ENCODE measurements around the gene SUPT3H. TPM values are rescaled to one million over a fixed set of nuclear protein-coding genes. Genes with fewer than 3 reads are reported as not detected.
A peak's percentile ranks its signal among the peaks of the same experiment; 100 is the strongest.

SUPT3H gene
- polyA plus RNA-seq, 5 donors = 24.5 to 29.5 (median 26.6) TPM

GRCh38 chr6:44841829-44842228, 535.9 kb downstream of the SUPT3H start:
- no peak for DNase-seq

- DNase-seq = no peak
Observed at GRCh38 chr6:44837741-44838140, 540.0 kb downstream of the SUPT3H start.

DNA sequence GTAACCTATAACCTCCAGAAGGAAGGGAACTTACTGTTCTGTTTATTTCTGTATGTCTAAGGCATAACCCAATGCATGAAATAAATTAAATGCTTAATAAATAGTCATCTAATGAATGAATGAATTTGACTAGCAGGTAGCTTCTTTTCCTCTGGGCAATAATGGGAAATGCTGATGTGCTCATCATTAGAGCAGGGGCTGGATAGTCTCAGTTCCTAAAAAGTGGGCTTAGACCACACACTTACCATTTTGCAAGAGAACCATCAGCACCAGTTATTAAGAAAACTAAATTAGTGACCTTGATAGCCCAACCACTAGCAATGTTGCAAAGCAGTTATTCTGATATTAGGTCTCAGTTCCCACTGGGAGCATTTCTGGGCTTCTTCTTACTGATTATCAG, 540.5 kb downstream of the SUPT3H start:
- no peak for DNase-seq

GRCh38 chr6:44833248-44833647, 544.5 kb downstream of the SUPT3H start:
- no peak for DNase-seq

DNA sequence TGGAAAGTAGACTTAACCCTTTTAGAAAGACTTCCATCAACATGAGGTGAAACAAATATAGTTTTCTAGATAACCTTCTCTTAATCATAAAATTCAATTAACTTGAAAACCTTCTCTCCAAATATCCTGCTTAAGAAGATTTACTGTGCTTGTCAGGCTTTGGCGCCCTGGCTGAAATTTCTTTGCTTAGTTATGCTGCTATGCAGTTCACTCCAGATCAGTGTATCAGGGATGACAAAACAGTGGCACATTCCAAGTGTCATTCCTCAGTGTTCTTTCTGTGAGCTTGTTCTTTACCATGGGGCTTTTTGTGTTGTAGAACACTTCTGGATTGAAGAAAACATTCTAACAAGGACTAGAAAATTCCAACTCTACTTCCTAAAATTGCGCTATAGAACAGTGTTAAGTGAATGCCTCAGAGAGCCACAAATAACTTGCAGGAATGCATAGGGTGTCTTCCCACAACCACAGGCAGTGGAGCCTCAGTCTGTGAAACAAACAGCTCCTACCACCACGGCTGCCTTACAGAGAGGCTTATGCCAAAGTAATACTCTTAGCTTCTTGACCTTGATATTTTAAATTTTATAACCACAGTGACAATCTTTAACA, 546.6 kb downstream of the SUPT3H start:
- DNase-seq = no peak

- DNase-seq = no peak
Observed at GRCh38 chr6:44829836-44830235, 547.9 kb downstream of the SUPT3H start.

DNA sequence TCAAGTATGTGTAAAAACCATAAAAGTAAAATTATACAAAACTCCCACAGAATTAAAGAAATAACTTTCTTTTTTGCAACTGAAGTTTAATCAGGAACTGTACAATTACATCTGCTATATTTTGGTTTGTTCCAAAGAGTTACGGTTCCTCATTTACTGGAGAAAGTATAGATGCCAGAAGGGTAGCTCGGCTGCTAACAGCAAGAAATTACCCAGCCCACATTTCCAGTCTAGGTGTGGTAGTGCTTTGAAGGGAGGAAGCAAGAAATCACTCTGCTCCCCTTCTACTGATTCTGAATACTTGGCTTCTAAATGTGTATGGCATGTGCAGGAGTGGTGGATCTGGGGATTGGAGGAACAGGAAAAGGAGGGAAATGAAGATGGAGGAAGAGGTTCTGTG, 549.0 kb downstream of the SUPT3H start:
- DNase-seq = no peak

DNA sequence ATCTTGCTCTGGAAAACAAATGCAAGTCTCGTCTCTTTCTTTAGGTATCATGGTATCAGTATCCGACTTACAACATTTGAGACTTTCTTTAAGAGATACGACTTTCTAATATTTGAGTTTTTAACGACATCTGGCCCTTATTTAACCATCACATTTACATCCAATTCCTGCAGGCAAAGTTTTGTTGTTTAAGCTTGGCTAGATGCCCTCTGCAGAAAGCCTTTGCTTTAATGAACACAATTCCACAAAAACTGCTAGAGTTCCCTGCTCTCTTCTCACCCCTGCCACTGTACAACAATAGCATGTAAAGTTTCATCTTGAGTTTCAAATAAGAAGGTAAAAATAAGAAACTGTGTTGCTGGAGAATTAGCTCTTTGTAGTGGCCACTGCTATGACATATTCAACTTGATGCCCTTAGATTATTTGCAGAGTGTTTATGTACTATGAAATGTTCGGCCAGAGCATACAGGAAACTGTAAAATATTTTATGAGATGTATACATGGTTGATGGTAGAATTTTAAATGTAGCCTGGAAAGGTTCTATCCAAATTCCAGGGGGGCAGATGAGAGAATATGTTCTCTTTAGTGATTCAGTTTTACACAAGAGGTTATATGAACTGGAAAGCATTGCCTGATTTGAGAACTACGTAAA, 551.6 kb downstream of the SUPT3H start:
- DNase-seq = no peak

- DNase-seq = no peak
Observed at GRCh38 chr6:44825273-44825672, 552.5 kb downstream of the SUPT3H start.

DNA sequence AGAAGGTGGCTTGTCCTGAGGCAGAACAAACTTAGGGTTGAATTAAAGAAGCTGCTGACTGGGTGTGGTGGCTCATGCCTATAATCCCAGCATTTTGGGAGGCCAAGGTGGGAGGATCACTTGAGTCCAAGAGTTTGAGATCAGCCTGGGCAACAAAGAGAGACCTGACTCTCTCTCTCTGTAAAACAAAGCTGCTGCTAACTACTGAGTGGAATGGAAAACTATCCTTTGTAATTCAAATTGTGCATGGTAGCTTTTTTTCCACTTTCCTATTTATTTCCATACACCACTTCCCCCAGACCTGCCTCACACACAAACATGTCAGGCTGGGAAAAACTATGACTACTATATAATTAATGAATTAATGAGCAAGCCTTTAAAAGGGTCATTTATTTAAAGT, 553.2 kb downstream of the SUPT3H start:
- no peak for DNase-seq

DNA sequence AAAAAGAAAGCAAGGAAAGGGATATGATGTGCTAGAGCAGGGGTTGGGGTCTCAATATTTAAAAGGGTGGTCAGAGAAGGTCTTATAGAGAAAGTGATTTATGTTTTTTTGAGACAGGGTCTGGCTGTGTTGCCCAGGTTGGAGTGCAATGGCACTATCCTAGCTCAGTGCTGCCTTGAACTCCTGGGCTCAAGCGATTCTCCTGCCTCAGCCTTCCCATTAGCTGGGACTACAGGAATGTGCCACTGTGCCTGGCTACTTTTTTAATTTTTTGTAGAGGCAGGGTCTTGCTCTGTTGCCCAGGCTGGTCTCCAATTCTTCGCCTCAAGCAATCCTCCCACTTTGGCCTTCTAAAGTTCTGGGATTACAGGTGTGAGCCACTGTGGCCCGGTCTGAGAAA, 557.0 kb downstream of the SUPT3H start:
- no peak for DNase-seq

DNA sequence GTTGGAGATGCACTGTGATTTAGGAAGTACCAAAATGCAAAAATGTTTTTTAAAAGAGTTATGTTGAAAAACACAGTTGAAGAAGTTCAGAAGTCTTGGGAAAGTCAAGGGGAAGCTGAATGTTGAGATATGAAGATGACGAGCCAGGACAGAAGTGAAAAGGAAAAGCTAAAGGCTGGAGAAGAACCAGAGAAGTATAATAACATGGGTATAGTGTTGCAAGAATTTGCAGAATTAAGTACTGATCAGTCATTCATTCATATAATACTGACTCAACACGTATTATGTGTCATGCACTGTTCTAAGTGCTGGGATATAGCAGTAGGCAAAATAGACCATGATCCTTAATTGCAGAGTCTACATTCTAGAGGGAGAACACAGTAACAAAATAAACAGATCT, 557.4 kb downstream of the SUPT3H start:
- no peak for DNase-seq

- no peak for DNase-seq
Observed at GRCh38 chr6:44811456-44811855, 566.3 kb downstream of the SUPT3H start.

DNA sequence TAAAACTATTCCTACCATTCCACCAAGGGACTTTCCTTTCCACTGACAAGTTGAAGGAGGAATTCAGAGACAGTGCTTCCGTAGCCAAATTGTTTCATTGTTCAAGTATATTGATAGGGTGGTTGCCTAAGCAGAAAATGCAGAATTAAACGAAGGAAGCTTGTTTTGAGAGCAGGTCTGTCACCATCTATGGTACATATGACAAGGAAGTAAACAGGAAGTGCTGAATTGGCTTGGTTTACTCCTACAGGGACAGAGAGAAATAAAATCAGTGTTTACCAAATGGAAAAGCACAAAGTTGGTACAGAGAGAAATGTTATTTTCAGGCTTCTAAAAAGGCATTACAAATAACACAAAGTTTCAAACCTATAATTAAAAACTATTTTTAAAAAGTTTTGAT, 568.5 kb downstream of the SUPT3H start:
- no peak for DNase-seq

- DNase-seq = no peak
Observed at GRCh38 chr6:44808148-44808547, 569.6 kb downstream of the SUPT3H start.

DNA sequence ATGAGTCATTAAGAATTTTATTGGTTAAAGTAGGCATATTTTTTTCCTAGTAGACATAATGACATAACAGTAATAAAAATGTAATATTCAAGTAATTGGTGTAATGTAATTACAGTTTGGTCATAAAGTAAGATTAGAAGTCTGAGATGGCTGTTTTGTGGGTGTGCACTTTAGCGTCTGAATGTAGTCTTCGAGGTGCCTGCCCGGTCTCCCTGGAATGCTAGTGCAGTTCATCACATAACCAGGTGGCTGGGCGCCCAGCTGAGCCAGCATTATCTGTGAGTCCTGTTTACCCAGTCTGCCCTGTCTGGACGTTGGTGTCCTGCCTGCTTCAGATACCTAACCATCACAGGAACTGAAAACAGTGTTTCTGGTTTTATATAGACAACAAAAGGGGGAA, 571.1 kb downstream of the SUPT3H start:
- DNase-seq = no peak

DNA sequence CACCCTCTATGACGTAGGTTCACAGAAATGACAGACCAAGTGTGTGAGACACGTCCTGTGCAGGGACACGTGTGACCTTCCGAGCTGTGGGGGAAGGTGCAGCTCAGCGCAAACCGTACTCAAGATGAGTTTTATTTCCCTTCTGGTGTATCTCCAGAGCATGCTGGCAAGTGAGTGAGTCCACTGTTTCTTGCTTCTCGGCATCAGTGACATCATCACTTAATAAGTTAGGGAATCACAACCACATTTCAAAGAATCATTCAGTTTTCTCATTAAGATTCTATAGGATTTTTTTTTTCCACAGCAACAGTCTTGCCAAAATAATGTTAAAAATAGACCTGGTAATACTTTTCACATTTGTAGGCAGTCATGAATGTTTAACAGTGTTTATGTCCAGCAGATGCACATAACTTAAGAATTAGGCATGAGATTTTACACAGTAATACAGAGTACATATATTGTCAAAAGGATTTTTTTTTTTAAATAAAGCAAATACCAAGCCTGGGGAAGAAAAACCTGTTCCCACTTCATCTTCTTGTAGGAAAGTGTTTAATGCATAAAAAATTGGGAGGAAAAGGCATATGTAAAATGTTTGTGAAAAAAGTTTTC, 572.4 kb downstream of the SUPT3H start:
- DNase-seq = no peak

GRCh38 chr6:44804546-44805159, 573.1 kb downstream of the SUPT3H start:
- DNase-seq = no peak

DNA sequence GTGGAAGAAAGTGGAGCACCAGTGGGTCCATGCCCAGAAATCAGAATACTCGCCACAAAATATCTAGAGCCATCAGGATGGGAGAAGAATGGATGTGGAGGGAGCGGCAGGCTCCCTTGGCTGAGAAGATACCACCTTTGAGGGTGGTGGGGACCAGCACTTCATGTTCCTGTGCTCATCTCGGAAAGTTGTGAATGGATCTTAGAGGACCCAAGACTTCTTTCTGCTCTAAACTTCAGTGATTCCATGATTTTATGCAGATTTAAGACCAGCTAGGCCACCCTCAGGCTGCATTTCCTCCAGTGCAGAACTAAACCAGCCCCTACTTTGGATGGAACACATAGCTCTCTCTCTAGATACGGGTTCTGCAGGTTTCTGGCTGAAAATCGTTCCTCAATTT, 573.7 kb downstream of the SUPT3H start:
- no peak for DNase-seq

GRCh38 chr6:44800784-44801592, 576.7 kb downstream of the SUPT3H start:
- DNase-seq = peak in 1 of 2 donors; percentile 12

- peak; percentile 65 to 75 for DNase-seq
Observed at GRCh38 chr6:44800171-44800783, 577.5 kb downstream of the SUPT3H start.

DNA sequence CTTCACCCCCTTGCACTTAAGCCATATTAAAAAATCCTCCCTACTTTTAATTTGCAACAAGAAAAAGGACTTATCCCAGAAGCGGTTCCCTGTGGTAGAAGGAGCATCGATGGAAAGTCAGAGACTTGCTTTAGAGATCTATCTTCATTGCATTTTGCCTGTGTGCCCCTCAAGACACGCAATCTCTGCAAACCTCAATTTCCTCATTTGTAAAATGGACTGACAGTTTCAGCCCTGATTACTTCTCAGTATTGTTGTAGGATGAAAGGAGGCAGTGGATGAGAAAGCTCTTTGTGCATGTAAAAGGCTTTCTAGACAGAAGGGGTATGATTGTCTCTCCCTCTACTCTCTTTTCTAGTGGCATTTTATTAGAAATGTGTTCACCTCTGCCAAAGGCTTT, 580.0 kb downstream of the SUPT3H start:
- no peak for DNase-seq

All from right lung (tissue), 5 donors.